22Rv1 (cell line): ENCODE data around the gene REG3G.

ENCODE experiments used
- CTCF ChIP-seq: fragments of 450-650 bp; IDR thresholded peaks from 2 replicates; pipeline ENCODE4 v1.5.1; 2017; ENCODE audit warnings: mild to moderate bottlenecking
- ZFX ChIP-seq: fragments of 450-650 bp; IDR thresholded peaks from 2 replicates; pipeline ENCODE4 v1.6.1; 2017; ENCODE audit warnings: antibody characterized with exemption, borderline replicate concordance

- TF ChIP-seq CTCF (no peak), ZFX (no peak)
Observed at GRCh38 chr2:79005216-79005615, 20.3 kb upstream of the REG3G start.
